Liver (tissue), 4 donors: Measurements from ENCODE around the gene ABCC8. TPM values are rescaled to one million over a fixed set of nuclear protein-coding genes. Genes with fewer than 3 reads are reported as not detected.

Source experiments
- polyA plus RNA-seq, 2 donors: library from polyadenylated mRNA; stranded (reverse) in 1 of 2; unstranded in 1 of 2; fragments of 200-250 nt in 1 of 2; fragments of >200 nt in 1 of 2; fragmentation: Nextera tagmentation in 1 of 2; extraction: Ambion mirVana in 1 of 2; gene quantifications; one replicate each; pipeline versions ENCODE4 v1.2.1 to v1.2.3, GENCODE V29; 2013 to 2015
- total RNA-seq, 2 donors: library from RNA; depleted of rRNA; stranded (reverse); fragments of >200 nt; gene quantifications; one replicate each; pipeline ENCODE4 v1.2.3, GENCODE V29; 2014
- donor health status: healthy.
- donor health status: healthy.
- donor health status: healthy.

Gene ABCC8
- total and polyA plus RNA-seq, 4 donors = 0.16 to 0.25 TPM; not detected in 2

Other genes with a start within 250 kb of the ABCC8 start
- gene NUCB2, start 200.1 kb downstream of the ABCC8 start, total RNA-seq = 100 to 1,000 TPM in 1 of 2 donors, 10 to 100 TPM in 1; 68.5 to 112 TPM
- 100 to 1,000 TPM in 1 of 2 donors, 10 to 100 TPM in 1; 94.6 to 111 TPM for gene NUCB2, start 200.1 kb downstream of the ABCC8 start, polyA plus RNA-seq
- under 1 TPM; 0.42 to 0.75 TPM for gene NCR3LG1, start 125.0 kb downstream of the ABCC8 start, total RNA-seq
- under 1 TPM; 0.18 to 0.33 TPM for gene NCR3LG1, start 125.0 kb downstream of the ABCC8 start, polyA plus RNA-seq
- under 1 TPM in 1 of 2 donors, not detected in 1; 0.75 TPM for gene KCNJ11, start 88.2 kb downstream of the ABCC8 start, total RNA-seq
- 1 to 10 TPM in 1 of 2 donors, under 1 TPM in 1; 0.28 to 1.1 TPM for gene KCNJ11, start 88.2 kb downstream of the ABCC8 start, polyA plus RNA-seq
- gene USH1C, start 67.6 kb upstream of the ABCC8 start, total RNA-seq = 1 to 10 TPM in 1 of 2 donors, under 1 TPM in 1; 0.09 to 1.2 TPM
- 1 to 10 TPM in 1 of 2 donors, under 1 TPM in 1; 0.33 to 1.3 TPM for gene USH1C, start 67.6 kb upstream of the ABCC8 start, polyA plus RNA-seq
- not detected for gene OTOG, start 70.4 kb upstream of the ABCC8 start, total RNA-seq
- not detected for gene OTOG, start 70.4 kb upstream of the ABCC8 start, polyA plus RNA-seq
- not detected for gene MYOD1, start 242.7 kb upstream of the ABCC8 start, total RNA-seq
- not detected for gene MYOD1, start 242.7 kb upstream of the ABCC8 start, polyA plus RNA-seq